Stimulated activated CD4-positive, alpha-beta T cell treated with anti-CD3 and anti-CD28 coated beads, Interleukin-1b, Interleukin-23, amount 100 ng/mL, for 1 hour (primary cell): ENCODE data around the gene DAAM2.

ENCODE experiments used
- DNase-seq, 2 donors: peaks; one replicate each; pipeline ENCODE4 v3.0.0-alpha.2; 2020; ENCODE audit warnings: low read depth in 2 of 2

The DAAM2 gene

GRCh38 chr6:39787322-39787721 is 4.9 kb upstream of the DAAM2 start:
- DNase-seq: no peak

- DNase-seq: no peak
These were observed 1.4 kb upstream of the DAAM2 start for GRCh38 chr6:39790772-39791171.

DNA sequence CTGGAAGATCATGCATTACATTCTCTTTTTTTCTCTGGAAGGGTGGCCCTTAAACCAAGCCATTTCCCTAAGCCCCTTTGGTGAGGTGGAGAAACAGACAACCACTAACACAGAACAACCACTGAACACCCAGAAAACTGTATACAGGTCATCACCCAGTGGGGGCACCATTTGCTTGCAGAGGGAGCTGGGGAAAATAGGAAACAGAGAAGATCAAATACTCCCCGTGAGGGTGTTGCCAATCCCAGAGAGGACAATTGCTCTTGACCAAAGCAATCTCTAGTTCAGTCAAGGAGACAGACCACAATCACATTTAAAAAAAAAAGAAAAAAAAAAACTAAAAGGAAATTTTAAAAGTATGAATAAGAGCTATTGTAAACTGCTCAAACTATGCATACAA is 865 bp upstream of the DAAM2 start:
- no peak for DNase-seq

- DNase-seq: no peak
These were observed 619 bp downstream of the DAAM2 start for GRCh38 chr6:39792540-39793450.

GRCh38 chr6:39793516-39793915 is 1.3 kb downstream of the DAAM2 start:
- DNase-seq: no peak

- no peak for DNase-seq
These were observed 2.1 kb downstream of the DAAM2 start for GRCh38 chr6:39794231-39794630.

- DNase-seq: no peak
These were observed 5.6 kb downstream of the DAAM2 start for GRCh38 chr6:39797751-39798150.

GRCh38 chr6:39800034-39801032 is 8.2 kb downstream of the DAAM2 start:
- DNase-seq: no peak

GRCh38 chr6:39801456-39802251 is 9.5 kb downstream of the DAAM2 start:
- DNase-seq: no peak

GRCh38 chr6:39803872-39804271 is 11.7 kb downstream of the DAAM2 start:
- no peak for DNase-seq

- no peak for DNase-seq
These were observed 12.4 kb downstream of the DAAM2 start for GRCh38 chr6:39804466-39805065.

- DNase-seq: no peak
These were observed 14.1 kb downstream of the DAAM2 start for GRCh38 chr6:39806278-39806677.

- DNase-seq: no peak
These were observed 16.2 kb downstream of the DAAM2 start for GRCh38 chr6:39808346-39808745.

DNA sequence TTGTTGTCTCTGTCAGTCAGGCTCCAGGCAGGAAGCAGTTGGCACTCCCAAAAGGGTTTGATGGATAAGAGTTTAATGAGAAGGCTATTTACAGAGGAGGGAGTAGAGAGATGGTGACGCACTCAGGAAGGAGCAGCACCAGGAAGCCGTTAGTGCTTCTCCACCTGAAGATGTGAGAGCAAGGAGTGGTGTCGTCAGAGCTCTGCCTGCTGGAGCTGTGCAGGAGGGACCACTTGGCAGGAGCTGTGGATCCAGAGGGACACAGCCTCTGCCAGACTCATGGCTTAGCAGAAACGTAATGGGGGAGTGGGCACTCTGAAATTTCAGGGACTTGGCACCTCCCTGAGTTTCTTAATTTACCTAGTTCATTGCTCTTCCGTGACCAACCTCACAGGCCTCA is 16.8 kb downstream of the DAAM2 start:
- DNase-seq: no peak

DNA sequence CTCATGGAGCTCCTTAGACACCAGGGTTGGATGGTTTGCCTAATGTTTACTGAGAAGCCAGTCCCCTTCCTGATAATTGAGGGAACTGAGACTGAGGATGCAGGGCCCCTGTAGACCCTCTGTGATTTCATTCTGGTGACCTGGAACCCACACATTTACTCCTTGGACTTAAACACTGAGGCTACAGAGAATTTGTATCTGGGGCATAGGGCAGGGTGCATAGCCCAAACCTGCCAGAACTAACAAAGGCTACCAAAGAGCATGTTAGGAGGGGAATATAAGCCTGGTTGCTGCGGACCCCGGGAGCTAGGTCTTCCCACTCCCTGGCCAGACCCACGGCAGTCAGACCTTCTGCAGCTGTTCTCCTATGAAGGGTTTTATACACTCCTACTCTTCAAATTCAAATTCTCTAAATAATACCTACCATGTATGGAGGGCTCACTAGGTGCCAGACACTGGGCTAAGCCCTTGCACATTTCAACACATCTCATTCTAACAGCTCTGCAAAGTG is 19.7 kb downstream of the DAAM2 start:
- no peak for DNase-seq

DNA sequence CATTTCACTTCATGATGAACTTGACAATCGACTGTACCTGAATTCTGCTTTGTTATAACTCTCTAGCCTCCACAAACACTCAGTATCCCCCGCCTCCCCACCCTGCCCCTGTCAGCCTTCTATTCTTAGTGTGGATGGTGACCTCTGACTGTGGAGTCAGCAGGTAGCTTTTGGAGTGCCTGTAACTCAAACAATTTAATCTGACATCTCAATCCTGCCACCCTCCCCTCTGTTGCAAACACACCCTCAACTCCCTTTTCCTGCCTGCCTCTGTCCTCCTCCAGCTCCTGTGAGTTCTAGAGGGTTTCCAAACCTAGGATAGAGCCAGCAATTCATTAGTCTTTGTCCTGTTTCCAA is 20.3 kb downstream of the DAAM2 start:
- DNase-seq: no peak

- DNase-seq: no peak
These were observed 20.8 kb downstream of the DAAM2 start for GRCh38 chr6:39812853-39813533.

GRCh38 chr6:39814236-39814635 is 22.1 kb downstream of the DAAM2 start:
- DNase-seq: no peak

- DNase-seq: no peak
These were observed 23.2 kb downstream of the DAAM2 start for GRCh38 chr6:39815356-39815755.

DNA sequence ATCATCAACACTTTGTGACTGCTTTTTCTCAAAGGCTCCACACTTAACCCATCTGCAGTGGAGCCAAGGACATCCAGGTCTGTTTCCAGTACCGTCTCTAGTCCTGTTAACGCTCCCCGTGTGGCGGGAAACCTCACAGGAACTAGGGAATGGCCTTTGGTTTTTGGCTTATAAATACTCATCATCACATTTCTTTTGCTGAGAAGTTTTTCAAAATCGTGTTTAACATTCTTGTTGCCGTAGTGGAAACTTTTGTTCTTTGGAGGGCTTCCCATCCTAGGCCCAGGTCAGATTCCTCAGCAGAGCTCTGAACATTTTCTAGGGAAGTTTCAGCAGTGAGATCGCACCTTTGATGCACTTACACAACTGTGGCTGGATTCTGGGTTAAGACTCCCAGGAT is 24.6 kb downstream of the DAAM2 start:
- no peak for DNase-seq

DNA sequence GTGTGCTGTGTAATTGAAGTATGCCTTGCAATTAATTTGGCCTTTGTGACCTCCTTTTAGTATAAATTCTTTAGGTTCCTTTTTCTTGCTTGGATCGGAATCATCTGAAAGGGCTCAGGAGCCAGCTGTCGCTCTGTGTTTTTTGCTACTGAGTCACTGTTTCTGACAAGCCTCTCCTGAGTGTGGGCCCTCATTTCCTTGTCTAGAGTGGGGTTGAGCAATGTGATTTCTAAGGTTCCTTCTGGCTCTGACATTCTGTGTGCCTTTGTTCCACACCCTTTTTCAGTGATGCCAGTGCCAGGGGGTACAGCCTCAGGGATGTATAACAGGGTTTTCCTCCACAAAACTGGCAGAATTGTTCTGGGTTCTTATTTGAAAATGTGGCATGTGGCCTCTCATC is 26.5 kb downstream of the DAAM2 start:
- no peak for DNase-seq
